ENCODE measurements around the gene GPRIN3.

- TF ChIP-seq, protein P1, sequence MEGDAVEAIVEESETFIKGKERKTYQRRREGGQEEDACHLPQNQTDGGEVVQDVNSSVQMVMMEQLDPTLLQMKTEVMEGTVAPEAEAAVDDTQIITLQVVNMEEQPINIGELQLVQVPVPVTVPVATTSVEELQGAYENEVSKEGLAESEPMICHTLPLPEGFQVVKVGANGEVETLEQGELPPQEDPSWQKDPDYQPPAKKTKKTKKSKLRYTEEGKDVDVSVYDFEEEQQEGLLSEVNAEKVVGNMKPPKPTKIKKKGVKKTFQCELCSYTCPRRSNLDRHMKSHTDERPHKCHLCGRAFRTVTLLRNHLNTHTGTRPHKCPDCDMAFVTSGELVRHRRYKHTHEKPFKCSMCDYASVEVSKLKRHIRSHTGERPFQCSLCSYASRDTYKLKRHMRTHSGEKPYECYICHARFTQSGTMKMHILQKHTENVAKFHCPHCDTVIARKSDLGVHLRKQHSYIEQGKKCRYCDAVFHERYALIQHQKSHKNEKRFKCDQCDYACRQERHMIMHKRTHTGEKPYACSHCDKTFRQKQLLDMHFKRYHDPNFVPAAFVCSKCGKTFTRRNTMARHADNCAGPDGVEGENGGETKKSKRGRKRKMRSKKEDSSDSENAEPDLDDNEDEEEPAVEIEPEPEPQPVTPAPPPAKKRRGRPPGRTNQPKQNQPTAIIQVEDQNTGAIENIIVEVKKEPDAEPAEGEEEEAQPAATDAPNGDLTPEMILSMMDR (IDR thresholded peaks at IDR 0.05; ENCODE audit: insufficient read depth, low read depth, low read length) = no peak
- TF ChIP-seq EZH2 (IDR thresholded peaks at IDR 0.05; ENCODE audit: insufficient read depth, low read length) = no peak
These were observed 49.7 kb upstream of the GPRIN3 start for GRCh38 chr4:89357340-89357739.

Measured in astrocyte (in vitro differentiated cells and primary cell).